ENCODE results near the gene MED15. TPM values are rescaled to one million over a fixed set of nuclear protein-coding genes. Genes with fewer than 3 reads are reported as not detected.
A peak's percentile ranks its signal among the peaks of the same experiment; 100 is the strongest.

The MED15 gene
- total and polyA plus RNA-seq, 10 of the 15 experiments (the other 5 are each of a cell fraction or from before 2014, with no cell fraction given): 1.4 to 75.2 (median 26.9) TPM

GRCh38 chr22:20464096-20464614 lies 43.3 kb upstream of the MED15 start:
- BruUV-seq (replicated peaks): no TSS peak
- SMC1A ChIA-PET (ENCODE audit: uncharacterized antibody, unreplicated experiment): interaction anchor here (1.0 to 1.3 kb wide), 4 partner anchors 7 to 46 kb away, joined by 3 to 5 read pairs (median 4); no protein-coding TSS in a partner anchor
- 38% methylated on average over 11 of the region's 11 CpGs for WGBS (ENCODE audit: insufficient coverage, insufficient replicate concordance, low lambda C conversion rate, missing lambda C conversion rate)
- Histone ChIP-seq H4K20me1 (ENCODE audit: control insufficient read depth, insufficient read depth) (no peaks in the 10 kb centered on the region), H3K79me2 (ENCODE audit: control insufficient read depth, insufficient read depth, low read length) (no peaks in the 10 kb centered on the region), H3K4me3 (no peak overlapping the region), H3K27ac (ENCODE audit: control insufficient read depth, insufficient read depth) (peak overlapping the region; percentile 51), H2AFZ (ENCODE audit: control insufficient read depth, low read depth, low read length) (peak overlapping the region; percentile 46), H3K9ac (ENCODE audit: control insufficient read depth, insufficient read depth, low read length) (no peak overlapping the region), H3K27me3 (replicated peaks in 1 of 2; ENCODE audit: control insufficient read depth in 2 of 2, insufficient read depth in 2 of 2, low read length in 1 of 2) (no peaks in the 10 kb centered on the region), H3K4me1 (ENCODE audit: control insufficient read depth, insufficient read depth, low read length) (peaks cover 17% of the 10 kb centered on the region), H3K36me3 (ENCODE audit: control insufficient read depth in 2 of 2, insufficient read depth in 2 of 2, low read length in 1 of 2) (peaks cover 3 to 4% of the 10 kb centered on the region in 2 experiments; a peak in 2 of 4 replicates), H3K4me2 (ENCODE audit: control insufficient read depth, insufficient read depth) (0 out of 2 replicates have a peak overlapping the region, but pooled peaks have one; percentile 19), H3K9me3 (replicated peaks; ENCODE audit: control insufficient read depth, insufficient read depth, low read length) (no peaks in the 10 kb centered on the region)
- intact Hi-C loops (cut with micrococcal nuclease; ENCODE audit: unreplicated experiment): no loop called here
- FAIRE-seq: peak; percentile 27
- peak; percentile 43 for ATAC-seq
- in situ Hi-C loops (cut with MboI): no loop called here
- CTCF ChIA-PET: interaction anchor here (0.6 to 3.3 kb wide), 6 partner anchors 8 to 53 kb away, joined by 3 to 13 read pairs (median 3); no protein-coding TSS in a partner anchor
- TF ChIP-seq ELK1 (IDR thresholded peaks at IDR 0.05; ENCODE audit: low read depth, low read length) (no peak), CBFB (IDR thresholded peaks at IDR 0.05; ENCODE audit: low read depth) (no peak), ZNF622 (IDR thresholded peaks at IDR 0.05) (no peak), ETV6 (conservative IDR thresholded peaks at IDR 0.05 in 1 of 2, IDR thresholded peaks at IDR 0.05 in 1 of 2; ENCODE audit: borderline replicate concordance in 1 of 2, low read depth in 1 of 2) (no peak), POLR2AphosphoS5 (IDR thresholded peaks at IDR 0.05; ENCODE audit: low read length) (no peak)
- DNase-seq (ENCODE audit: low read depth, low spot score): no peak
- RAD21 ChIA-PET (ENCODE audit: unreplicated experiment): interaction anchor here (1.0 to 1.3 kb wide), 2 partner anchors 30 to 31 kb away, joined by 3 to 4 read pairs; partner anchors contain the start of gene KLHL22
- POLR2A ChIA-PET: interaction anchor here (1.0 kb wide), 1 partner anchor 30 kb away, joined by 4 read pairs; no protein-coding TSS in a partner anchor

All from GM12878 (cell line).